SK-N-SH (cell line): ENCODE results near the gene MRPL21. TPM values are rescaled to one million over a fixed set of nuclear protein-coding genes. Genes with fewer than 3 reads are reported as not detected.

Experiments used
- CTCF ChIA-PET: fragments of 300-600, 350-600 bp; formaldehyde crosslinking; extraction: SDS; loops from one replicate; lab custom pipeline; 2021; lab: Yijun Ruan, JAX
- POLR2A ChIA-PET: fragments of 350-600 bp; sonication (Branson Sonifier 250); formaldehyde crosslinking; extraction: SDS; loops from one replicate; lab custom pipeline; 2020; ENCODE audit warnings: antibody characterized with exemption, inconsistent platforms; lab: Yijun Ruan, JAX
- DNase-seq: peaks from one replicate; pipeline ENCODE4 v3.0.0; 2012
- H2AFZ ChIP-seq: fragments of 200-600 bp; sonication (generic); 2 replicates; pipeline ENCODE4 v1.8.1; 2016; ENCODE audit warnings: antibody characterized with exemption, mild to moderate bottlenecking, low read depth
- H3F3A ChIP-seq: fragments of 200-600 bp; sonication (generic); replicated peaks from 2 replicates; pipeline ENCODE3; 2016; ENCODE audit warnings: antibody characterized with exemption, mild to moderate bottlenecking; ENCODE audit not compliant: insufficient read depth
- H3K27ac ChIP-seq, 2 experiments: fragments of 200-500 bp in 1 of 2; fragments of 200-600 bp in 1 of 2; sonication (Bioruptor generic) in 1 of 2; sonication (generic), shearing (Covaris generic) in 1 of 2; 2 replicates each; pipeline versions ENCODE4 v1.5.1 to v1.6.1; 2014 to 2016; ENCODE audit warnings: low read depth in 2 of 2, inconsistent platforms in 1 of 2, low read length in 1 of 2, mild to moderate bottlenecking in 1 of 2, mixed read lengths in 1 of 2
- H3K27me3 ChIP-seq: fragments of 200-600 bp; sonication (generic), shearing (Covaris generic); 2 replicates; pipeline ENCODE4 v1.6.1; 2016; ENCODE audit warnings: mixed run types; ENCODE audit not compliant: insufficient read depth
- H3K36me3 ChIP-seq, 2 experiments: fragments of 200-500 bp in 1 of 2; fragments of 200-600 bp in 1 of 2; sonication (Bioruptor generic) in 1 of 2; sonication (generic) in 1 of 2; replicated peaks in 1 of 2; 2 replicates each; pipeline versions ENCODE3 to v1.5.1; 2014 to 2016; ENCODE audit warnings: low read length in 1 of 2, mild to moderate bottlenecking in 1 of 2; ENCODE audit not compliant: insufficient read depth in 2 of 2, control insufficient read depth in 1 of 2
- H3K4me1 ChIP-seq, 2 experiments: fragments of 200-500 bp in 1 of 2; fragments of 200-600 bp in 1 of 2; sonication (Bioruptor generic) in 1 of 2; sonication (generic), shearing (Covaris generic) in 1 of 2; 2 replicates each; pipeline versions ENCODE4 v1.5.1 to v1.6.1; 2014 to 2016; ENCODE audit warnings: low read depth in 1 of 2, low read length in 1 of 2, mixed run types in 1 of 2; ENCODE audit not compliant: insufficient read depth in 2 of 2, control insufficient read depth in 1 of 2
- H3K4me2 ChIP-seq: fragments of 200-600 bp; sonication (generic), shearing (Covaris generic); 2 replicates; pipeline ENCODE4 v1.6.1; 2017; ENCODE audit warnings: mixed run types
- H3K4me3 ChIP-seq, 2 experiments: fragments of 200-500 bp in 1 of 2; fragments of 200-600 bp in 1 of 2; sonication (Bioruptor generic) in 1 of 2; sonication (generic), shearing (Covaris generic) in 1 of 2; 2 replicates each; pipeline versions ENCODE4 v1.5.1 to v1.8.1; 2014 to 2016; ENCODE audit warnings: low read depth in 2 of 2, inconsistent platforms in 1 of 2, low read length in 1 of 2, mild to moderate bottlenecking in 1 of 2, mixed read lengths in 1 of 2, moderate library complexity in 1 of 2
- H3K79me2 ChIP-seq: fragments of 200-600 bp; sonication (generic); 2 replicates; pipeline ENCODE4 v1.8.1; 2017; ENCODE audit warnings: mild to moderate bottlenecking; ENCODE audit not compliant: insufficient read depth
- H3K9ac ChIP-seq: fragments of 200-600 bp; sonication (generic); 2 replicates; pipeline ENCODE4 v1.6.1; 2017; ENCODE audit warnings: mixed run types
- H3K9me2 ChIP-seq: fragments of 200-600 bp; sonication (generic); 2 replicates; pipeline ENCODE4 v1.6.1; 2017; ENCODE audit warnings: mixed run types
- H3K9me3 ChIP-seq: fragments of 200-600 bp; sonication (generic); 2 replicates; pipeline ENCODE4 v1.6.1; 2017; ENCODE audit warnings: mixed run types, mild to moderate bottlenecking, moderate library complexity
- H4K20me1 ChIP-seq: fragments of 200-600 bp; sonication (generic); 2 replicates; pipeline ENCODE4 v1.6.1; 2017; ENCODE audit warnings: mild to moderate bottlenecking, mixed run types; ENCODE audit not compliant: insufficient read depth
- CTCF ChIP-seq: fragments of 200-600 bp; sonication (generic); IDR thresholded peaks from 2 replicates; pipeline ENCODE4 v1.6.1; 2017; ENCODE audit warnings: antibody characterized with exemption, mild to moderate bottlenecking, moderate library complexity
- EZH2phosphoT487 ChIP-seq: fragments of 200-600 bp; sonication (generic); IDR thresholded peaks from 2 replicates; pipeline ENCODE4 v1.6.1; 2017; ENCODE audit warnings: low read depth, mixed run types, mild to moderate bottlenecking, antibody characterized with exemption, moderate library complexity, borderline replicate concordance
- FOSL2 ChIP-seq: IDR thresholded peaks from 2 replicates; pipeline ENCODE4 v1.4.0; 2012; ENCODE audit warnings: low read depth, mild to moderate bottlenecking, moderate library complexity, borderline replicate concordance
- MAX ChIP-seq: IDR thresholded peaks from 2 replicates; pipeline ENCODE4 v1.4.0; 2012; ENCODE audit warnings: low read depth
- NFIC ChIP-seq: IDR thresholded peaks from 2 replicates; pipeline ENCODE4 v1.4.0; 2012; ENCODE audit warnings: borderline replicate concordance
- NRF1 ChIP-seq: IDR thresholded peaks from 2 replicates; pipeline ENCODE4 v1.6.1; 2012; ENCODE audit warnings: low read depth, mild to moderate bottlenecking, low read length
- POLR2AphosphoS5 ChIP-seq: IDR thresholded peaks from 2 replicates; pipeline ENCODE4 v1.6.1; 2012; ENCODE audit warnings: low read depth, low read length
- RCOR1 ChIP-seq: fragments of 150-350 bp; IDR thresholded peaks from 2 replicates; pipeline ENCODE4 v1.6.1; 2017; ENCODE audit warnings: antibody characterized with exemption, low read length
- RFX5 ChIP-seq: IDR thresholded peaks from 2 replicates; pipeline ENCODE4 v1.6.1; 2012; ENCODE audit warnings: mild to moderate bottlenecking, improper control_type of control experiment, low read length
- SIN3A ChIP-seq: IDR thresholded peaks from 2 replicates; pipeline ENCODE4 v1.6.1; 2012; ENCODE audit warnings: low read depth, mild to moderate bottlenecking, low read length, moderate library complexity, borderline replicate concordance
- TCF12 ChIP-seq: IDR thresholded peaks from 2 replicates; pipeline ENCODE4 v1.4.0; 2012
- TEAD4 ChIP-seq: IDR thresholded peaks from 2 replicates; pipeline ENCODE4 v1.4.0; 2012; ENCODE audit warnings: mild to moderate bottlenecking, borderline replicate concordance; ENCODE audit not compliant: insufficient read depth
- USF1 ChIP-seq: IDR thresholded peaks from 2 replicates; pipeline ENCODE4 v1.4.0; 2012; ENCODE audit warnings: low read depth, borderline replicate concordance
- WGBS: methylation state at CpG from one replicate; pipeline ENCODE4 v1.1.6; 2017; ENCODE audit warnings: low lambda C conversion rate; 5-methylcytosine and 5-hydroxymethylcytosine counted together
- polyA plus RNA-seq, 3 experiments: library from polyadenylated mRNA; depleted of rRNA; stranded (reverse); fragments of >200 nt; gene quantifications; 2 replicates each; pipeline ENCODE4 v1.2.3, GENCODE V29; 2012

MRPL21 gene
- polyA plus RNA-seq, 1 of the 3 experiments (the other 2 are of a cell fraction): 125 TPM

GRCh38 chr11:68870470-68870869 is 33.2 kb downstream of the MRPL21 start (continued):
- TF ChIP-seq USF1 (no peak), POLR2AphosphoS5 (no peak), FOSL2 (no peak), TEAD4 (no peak)
- TF ChIP-seq, all 33 proteins: peak for 0

DNA sequence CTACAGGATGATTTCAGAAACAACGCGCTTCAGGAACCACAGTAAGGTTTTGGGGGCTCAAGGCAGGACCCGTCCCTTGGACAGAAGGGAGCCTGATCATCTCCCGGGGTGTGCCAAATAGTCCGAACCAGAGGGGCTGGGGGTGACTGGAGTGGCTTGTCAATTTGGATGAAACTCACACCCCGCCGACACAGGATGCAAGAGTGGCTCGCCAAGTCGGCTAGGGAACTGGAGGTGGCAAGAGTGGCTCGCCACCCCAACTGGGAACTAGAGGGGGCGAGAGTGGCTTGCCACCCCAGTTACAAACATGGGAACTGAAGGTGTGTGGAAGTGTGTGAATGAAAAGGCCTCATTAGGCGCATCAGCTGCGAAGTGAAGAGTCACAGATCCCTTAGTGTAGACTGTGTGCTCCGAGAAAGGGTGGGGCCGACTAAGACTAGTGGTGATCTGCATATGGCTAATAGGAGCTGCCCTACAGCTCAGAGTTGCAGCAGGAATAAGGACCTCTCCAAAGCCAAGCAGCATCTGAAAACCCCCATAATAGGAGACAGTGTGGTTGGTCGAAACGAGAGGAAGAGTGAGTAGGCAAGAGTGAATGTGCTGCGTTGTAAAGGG is 35.3 kb downstream of the MRPL21 start:
- WGBS: 88% methylated on average over 18 of the region's 18 CpGs
- H2AFZ ChIP-seq: no peak overlapping the region
- TF ChIP-seq RCOR1 (no peak), SIN3A (no peak), RFX5 (no peak), EZH2phosphoT487 (no peak), CTCF (no peak), NFIC (no peak), NRF1 (no peak), MAX (no peak), POLR2AphosphoS5 (no peak), TCF12 (no peak), USF1 (no peak), FOSL2 (no peak)

More for the DNA sequence above, 35.3 kb downstream of the MRPL21 start:
- H3K9me2 ChIP-seq: no peaks in the 10 kb centered on the region
- no peaks in the 10 kb centered on the region for H3K27me3 ChIP-seq
- CTCF ChIA-PET: interaction anchor here (1.2 to 1.5 kb wide), 2 partner anchors 21 to 70 kb away, joined by 3 read pairs; no protein-coding TSS in a partner anchor
- no peaks in the 10 kb centered on the region for H3F3A ChIP-seq
- no peaks in the 10 kb centered on the region for H3K79me2 ChIP-seq
- no peak overlapping the region for H3K27ac ChIP-seq
- H3K4me3 ChIP-seq: no peak overlapping the region
- no peaks in the 10 kb centered on the region for H3K36me3 ChIP-seq
- H4K20me1 ChIP-seq: no peaks in the 10 kb centered on the region
- DNase-seq: no peak
- H3K4me1 ChIP-seq: no peaks in the 10 kb centered on the region
- POLR2A ChIA-PET: no interaction called here
- no peak overlapping the region for H3K9ac ChIP-seq
- no peak overlapping the region for H3K4me2 ChIP-seq
- H3K9me3 ChIP-seq: no peaks in the 10 kb centered on the region
